Activated CD8-positive, alpha-beta memory T cell treated with anti-CD3 and anti-CD28 coated beads, Interleukin-2, amount 50 U/mL, for 24 hours (primary cell): ENCODE measurements around the gene TRIM66.

Experiments used
- DNase-seq: peaks from one replicate; pipeline ENCODE4 v3.0.0-alpha.2; 2020; ENCODE audit errors: extremely low read depth

TRIM66 gene

GRCh38 chr11:8713760-8714454 is 31.4 kb upstream of the TRIM66 start:
- no peak for DNase-seq

DNA sequence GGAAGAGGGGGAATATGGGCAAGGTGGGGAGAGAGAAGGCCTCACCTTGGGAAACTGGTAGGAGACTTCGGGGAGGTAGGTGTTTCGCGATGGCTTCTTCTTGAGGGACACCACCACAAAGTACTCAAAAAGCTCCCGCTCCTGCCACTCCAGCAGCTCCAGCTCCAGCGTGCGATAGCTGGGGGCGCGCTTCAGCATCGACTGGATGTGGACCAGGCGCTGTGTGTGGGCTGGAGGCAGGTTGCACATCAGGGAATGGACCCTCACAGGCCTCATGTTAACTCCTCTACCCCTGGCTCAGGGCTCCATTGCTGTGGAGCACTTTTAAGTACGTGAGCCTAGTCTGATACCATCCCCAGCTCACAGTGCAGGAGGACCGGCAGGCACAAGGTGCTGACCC is 30.0 kb upstream of the TRIM66 start:
- DNase-seq: no peak

DNA sequence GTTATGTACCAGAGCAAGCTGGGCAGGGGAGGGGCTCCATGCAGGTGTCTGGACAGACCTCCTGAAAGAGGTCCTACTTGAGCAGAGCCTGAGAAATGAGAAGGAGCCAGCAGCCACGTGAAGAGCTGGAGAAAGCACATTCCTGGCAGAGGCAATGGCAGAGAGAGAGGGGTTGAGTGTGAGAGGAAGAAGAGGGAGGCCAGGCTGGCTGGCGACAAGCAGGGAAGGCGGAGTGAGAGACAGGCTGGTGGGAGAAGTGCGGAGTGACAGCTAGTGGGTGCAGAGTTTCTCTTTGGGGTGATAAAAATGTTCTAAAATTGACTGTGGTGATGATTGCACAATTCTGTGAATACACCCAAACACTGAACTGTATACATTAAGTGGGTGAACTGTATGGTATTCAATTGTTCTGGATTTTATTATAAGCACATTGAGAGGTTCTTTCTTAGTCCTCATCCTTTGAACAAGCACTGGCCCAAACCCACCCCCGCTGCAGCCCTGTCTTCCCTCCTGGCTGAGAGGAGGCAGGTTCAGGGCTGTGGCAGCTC is 29.5 kb upstream of the TRIM66 start:
- DNase-seq: no peak

- no peak for DNase-seq
Measured at GRCh38 chr11:8709777-8710176, 27.3 kb upstream of the TRIM66 start.

DNA sequence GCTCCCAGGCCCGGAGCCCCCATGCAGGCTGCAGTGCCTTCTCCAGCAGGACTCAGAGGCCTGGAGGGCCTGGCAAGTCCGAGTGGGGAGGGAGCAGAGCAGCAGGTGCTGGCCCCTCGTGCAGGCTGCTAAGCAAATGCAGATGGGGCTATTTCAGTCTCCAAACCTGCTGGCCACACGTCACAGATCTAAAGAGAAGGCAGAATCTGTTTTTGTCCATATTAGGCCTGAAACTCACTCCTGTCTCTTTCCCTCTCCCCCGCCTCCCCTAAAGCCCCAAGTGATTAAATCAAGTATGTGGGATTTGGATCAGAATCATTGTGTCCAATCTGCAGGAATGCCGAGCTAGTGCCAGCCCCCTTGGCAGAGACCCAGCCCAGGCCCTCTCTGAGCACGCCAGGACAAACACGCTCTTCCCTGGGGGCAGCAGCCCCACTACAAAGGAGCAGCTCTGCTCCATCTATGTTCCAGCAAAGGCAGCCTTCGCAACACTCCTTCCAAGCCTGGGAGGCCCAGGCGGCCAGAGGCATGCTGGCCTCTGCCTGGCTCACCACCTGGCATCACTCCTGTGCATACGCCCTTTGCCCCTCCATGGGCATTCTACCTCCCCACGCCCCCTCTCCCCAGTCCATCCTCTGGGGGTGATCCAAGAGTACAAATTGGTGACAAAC is 26.7 kb upstream of the TRIM66 start:
- no peak for DNase-seq

DNA sequence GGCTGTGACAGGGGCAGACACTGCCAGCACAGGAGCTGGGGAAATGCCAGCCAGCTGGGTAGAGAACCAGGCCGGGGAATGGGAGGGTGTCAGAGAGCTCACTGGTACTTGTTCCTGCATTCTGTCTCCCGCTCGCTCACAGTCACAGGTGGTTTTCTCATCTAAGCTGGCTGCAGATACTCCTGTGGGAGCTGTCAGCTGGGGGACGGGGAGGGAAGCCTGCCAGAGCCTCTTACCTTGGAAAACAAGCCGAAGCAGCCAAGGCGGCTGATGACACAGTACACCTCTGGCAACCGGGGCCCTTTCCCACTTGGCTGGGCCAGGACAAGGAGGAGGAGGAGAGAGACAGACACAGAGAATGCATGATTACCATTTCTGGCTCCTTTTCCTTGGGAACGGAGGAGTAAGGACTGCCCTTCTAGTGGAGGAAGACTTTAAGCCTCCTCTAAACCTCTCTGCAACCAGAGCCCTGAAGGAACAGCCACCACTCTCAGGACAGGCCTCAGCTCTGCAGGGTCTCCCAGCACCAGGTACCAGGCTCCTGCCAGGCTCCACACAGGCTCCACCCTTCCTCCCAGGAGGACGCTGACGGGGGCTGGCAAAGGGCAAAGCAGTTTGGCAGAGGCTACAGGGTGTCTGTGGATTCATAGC is 25.2 kb upstream of the TRIM66 start:
- no peak for DNase-seq

DNA sequence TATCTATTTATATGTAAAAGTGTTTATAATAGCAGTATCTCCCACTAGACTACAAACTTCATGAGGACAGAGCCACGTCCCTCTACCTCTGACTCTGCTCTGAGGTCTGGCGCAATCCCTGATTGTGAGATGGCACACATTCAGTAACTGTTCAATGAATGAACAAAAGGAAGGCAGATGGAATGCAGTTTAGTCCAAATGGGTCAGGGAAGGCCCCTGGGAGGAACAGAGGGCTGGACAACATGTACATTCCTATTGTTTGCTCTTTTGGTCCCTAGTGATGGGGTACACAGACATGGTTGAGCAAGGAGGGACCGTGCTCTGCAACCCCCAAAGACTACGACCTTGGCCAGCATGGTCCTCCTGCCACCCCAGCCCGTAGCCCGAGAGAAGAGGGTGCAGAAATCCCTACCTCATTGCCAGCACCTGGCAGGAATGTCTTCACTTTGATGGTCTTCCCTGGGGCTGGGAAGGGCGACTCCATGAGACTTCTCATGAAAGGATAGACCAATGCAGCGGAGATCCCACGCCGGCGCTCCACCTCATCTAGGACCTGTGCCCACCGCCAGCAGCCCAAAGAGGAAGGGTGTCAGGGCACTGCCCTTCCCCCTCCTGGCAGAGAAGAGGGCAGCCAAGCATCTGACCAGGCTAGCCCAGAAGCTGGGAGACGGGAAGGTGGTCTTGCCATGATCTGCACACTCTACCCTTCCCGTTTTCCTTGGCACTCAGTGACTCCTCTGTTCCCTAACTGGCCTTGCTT is 24.4 kb upstream of the TRIM66 start:
- DNase-seq: no peak

GRCh38 chr11:8705146-8705545 is 22.7 kb upstream of the TRIM66 start:
- DNase-seq: no peak

DNA sequence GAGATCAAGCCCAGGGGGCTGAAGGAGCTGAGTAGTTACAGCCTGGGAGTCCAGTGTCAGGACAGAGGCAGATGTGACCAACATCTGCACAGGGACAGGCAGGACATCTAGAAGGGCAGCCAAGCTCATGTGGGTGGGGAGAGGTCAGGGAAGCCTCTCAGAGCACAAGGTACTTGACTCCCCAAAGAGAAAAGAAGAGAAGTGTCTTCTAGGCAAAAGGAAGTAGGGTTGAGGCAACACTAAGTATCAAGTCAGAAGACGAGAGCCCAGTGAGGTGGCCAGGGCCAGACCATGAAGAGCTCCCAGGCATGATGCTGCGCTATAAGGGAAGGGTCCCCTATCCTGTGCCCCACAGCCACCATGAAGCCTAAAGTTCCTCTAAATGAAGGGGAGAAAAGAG is 21.7 kb upstream of the TRIM66 start:
- DNase-seq: no peak

GRCh38 chr11:8702598-8702915 is 20.1 kb upstream of the TRIM66 start:
- no peak for DNase-seq

DNA sequence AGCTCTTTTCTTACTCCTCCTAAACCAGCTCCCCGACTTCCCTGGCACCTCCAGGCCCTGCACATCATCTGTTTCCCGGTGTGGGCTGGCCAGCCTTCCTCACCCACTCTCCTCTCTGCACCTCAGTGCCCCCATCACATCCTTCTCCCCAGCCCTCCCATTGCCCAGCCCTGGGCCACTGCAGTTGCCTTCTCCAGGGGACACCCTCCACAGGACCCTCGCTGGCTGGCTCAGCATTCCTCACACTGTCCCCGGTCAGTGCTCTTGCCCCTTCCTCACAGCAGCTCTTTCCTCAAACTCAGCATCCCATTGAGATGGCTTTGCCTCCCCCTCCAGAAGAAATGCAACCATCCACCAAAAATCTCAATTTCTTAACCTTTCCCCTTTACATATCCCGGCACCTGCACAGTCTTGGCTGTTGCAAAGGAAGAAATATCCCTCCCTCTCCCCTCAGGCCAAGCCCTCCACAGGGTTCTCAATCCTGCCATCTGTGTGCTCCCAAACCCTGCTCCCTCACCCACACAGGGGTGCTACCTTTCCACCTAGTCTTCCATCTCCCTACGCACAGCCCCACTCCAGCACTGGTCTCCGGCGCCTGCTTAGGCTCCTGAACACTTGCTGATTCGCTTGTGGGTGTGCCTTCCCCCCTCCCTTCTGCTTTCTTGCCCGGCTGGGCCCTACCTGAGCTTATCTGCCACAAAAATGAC is 19.6 kb upstream of the TRIM66 start:
- DNase-seq: no peak

DNA sequence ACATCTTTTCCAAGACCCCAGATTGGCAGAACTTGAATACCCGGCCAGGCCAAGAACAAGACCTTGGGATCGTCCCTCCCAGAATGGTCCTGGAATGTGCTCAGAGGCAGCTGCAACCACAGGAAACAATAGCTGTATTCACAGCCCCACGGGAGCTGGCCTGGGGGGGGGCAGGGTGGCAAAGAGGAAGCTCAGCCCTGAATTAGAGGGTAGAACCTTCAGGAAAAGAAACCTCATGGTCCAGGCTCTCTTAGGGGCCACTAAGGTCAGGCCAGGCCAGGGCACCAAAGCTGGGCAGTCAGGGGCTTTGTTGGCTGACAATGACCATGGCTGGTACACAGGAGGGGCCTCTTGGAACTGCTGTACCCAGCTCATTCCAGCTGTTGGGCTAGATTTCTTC is 17.4 kb upstream of the TRIM66 start:
- no peak for DNase-seq

DNA sequence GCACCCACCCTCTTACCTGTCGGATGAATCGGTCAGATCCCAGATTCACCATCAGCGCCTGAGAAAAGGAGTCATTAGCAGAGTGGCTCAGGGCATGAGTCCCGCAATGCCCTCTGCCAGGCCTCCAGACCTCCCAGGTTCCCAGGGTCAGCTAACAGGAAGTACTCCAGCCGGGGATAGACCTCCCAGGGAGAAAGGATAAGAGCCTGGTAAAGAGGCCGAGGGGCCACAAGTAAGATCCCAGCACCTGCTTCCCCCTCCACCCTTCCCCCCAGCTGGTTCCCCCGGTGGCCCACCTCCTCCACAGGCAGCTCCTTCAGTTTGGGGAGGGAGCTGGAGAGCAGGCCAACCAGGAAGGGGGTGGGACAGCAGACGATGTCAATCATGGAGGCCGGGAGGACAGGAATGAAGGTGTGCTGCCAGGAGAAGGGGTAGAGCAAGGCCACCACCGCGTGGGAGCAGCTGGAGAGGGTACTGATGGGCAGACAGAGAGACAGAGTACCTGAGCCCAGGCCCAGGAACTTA is 16.5 kb upstream of the TRIM66 start:
- DNase-seq: no peak

- DNase-seq: no peak
Measured at GRCh38 chr11:8698379-8698851, 15.9 kb upstream of the TRIM66 start.

GRCh38 chr11:8697054-8697453 is 14.6 kb upstream of the TRIM66 start:
- DNase-seq: no peak

DNA sequence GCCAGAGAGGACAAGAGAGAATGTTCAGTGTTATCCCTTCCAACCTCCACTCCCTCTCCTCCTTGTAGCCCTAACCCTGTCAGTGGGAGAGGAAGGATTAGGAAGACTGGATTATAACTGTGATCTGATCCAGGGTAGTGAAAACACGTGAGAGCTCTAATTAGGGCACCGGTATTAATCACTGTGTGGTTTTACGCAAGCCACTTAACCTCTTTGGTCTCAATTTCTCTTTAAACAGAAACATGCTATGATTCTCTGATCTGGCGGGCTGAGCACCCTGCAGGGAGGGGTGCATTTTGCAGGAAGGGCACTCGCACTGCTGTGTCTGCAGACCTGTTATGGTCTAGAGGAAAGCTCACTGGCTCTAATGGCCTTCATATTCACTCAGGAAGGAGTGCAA is 11.7 kb upstream of the TRIM66 start:
- DNase-seq: no peak

GRCh38 chr11:8693555-8693954 is 11.1 kb upstream of the TRIM66 start:
- DNase-seq: no peak

GRCh38 chr11:8693010-8693551 is 10.6 kb upstream of the TRIM66 start:
- no peak for DNase-seq

- DNase-seq: no peak
Measured at GRCh38 chr11:8692417-8692816, 10.0 kb upstream of the TRIM66 start.

- DNase-seq: no peak
Measured at GRCh38 chr11:8691601-8692000, 9.1 kb upstream of the TRIM66 start.
